RPMI7951 (cell line): ENCODE measurements around the gene FRAT1. TPM values are rescaled to one million over a fixed set of nuclear protein-coding genes. Genes with fewer than 3 reads are reported as not detected.
A peak's percentile ranks its signal among the peaks of the same experiment; 100 is the strongest.

Experiments
- DNase-seq: peaks from one replicate; pipeline ENCODE4 v3.0.0-alpha.2; 2012; ENCODE audit warnings: low read depth
- total RNA-seq: library from RNA; depleted of rRNA; stranded (reverse); fragments of >200 nt; shearing (Covaris generic); gene quantifications from 2 replicates; pipeline ENCODE4 v1.2.3, GENCODE V29; 2014

FRAT1 gene
- total RNA-seq, 1 experiment from 2014 or later = 0.60 TPM

- no peak for DNase-seq
Measured at GRCh38 chr10:97307866-97308780, 10.9 kb upstream of the FRAT1 start.

- DNase-seq = no peak
Measured at GRCh38 chr10:97311111-97311626, 7.9 kb upstream of the FRAT1 start.

- DNase-seq = no peak
Measured at GRCh38 chr10:97312897-97313296, 6.2 kb upstream of the FRAT1 start.

- no peak for DNase-seq
Measured at GRCh38 chr10:97314671-97315070, 4.4 kb upstream of the FRAT1 start.

GRCh38 chr10:97319671-97320479 is 804 bp downstream of the FRAT1 start:
- peak; percentile 16 for DNase-seq

GRCh38 chr10:97320480-97321031 is 1.5 kb downstream of the FRAT1 start:
- no peak for DNase-seq

- no peak for DNase-seq
Measured at GRCh38 chr10:97321032-97321803, 2.1 kb downstream of the FRAT1 start.

GRCh38 chr10:97321804-97322190 is 2.7 kb downstream of the FRAT1 start:
- no peak for DNase-seq

GRCh38 chr10:97323501-97323900 is 4.4 kb downstream of the FRAT1 start:
- DNase-seq = no peak

- no peak for DNase-seq
Measured at GRCh38 chr10:97325754-97326153, 6.7 kb downstream of the FRAT1 start.

- DNase-seq = no peak
Measured at GRCh38 chr10:97327348-97328294, 8.6 kb downstream of the FRAT1 start.

- DNase-seq = no peak
Measured at GRCh38 chr10:97328646-97329453, 9.8 kb downstream of the FRAT1 start.

GRCh38 chr10:97329766-97330165 is 10.7 kb downstream of the FRAT1 start:
- no peak for DNase-seq

- DNase-seq = no peak
Measured at GRCh38 chr10:97331153-97331703, 12.2 kb downstream of the FRAT1 start.

GRCh38 chr10:97332591-97333350 is 13.7 kb downstream of the FRAT1 start:
- DNase-seq = peak; percentile 80

- peak; percentile 41 for DNase-seq
Measured at GRCh38 chr10:97333351-97333600, 14.2 kb downstream of the FRAT1 start.

GRCh38 chr10:97333601-97334369 is 14.7 kb downstream of the FRAT1 start:
- DNase-seq = peak; percentile 63
